ENCODE measurements around the gene NSFL1C. TPM values are rescaled to one million over a fixed set of nuclear protein-coding genes. Genes with fewer than 3 reads are reported as not detected.
A peak's percentile ranks its signal among the peaks of the same experiment; 100 is the strongest.

The NSFL1C gene
- total RNA-seq, 2 experiments from 2014 or later = 40.2 to 80.0 TPM

DNA sequence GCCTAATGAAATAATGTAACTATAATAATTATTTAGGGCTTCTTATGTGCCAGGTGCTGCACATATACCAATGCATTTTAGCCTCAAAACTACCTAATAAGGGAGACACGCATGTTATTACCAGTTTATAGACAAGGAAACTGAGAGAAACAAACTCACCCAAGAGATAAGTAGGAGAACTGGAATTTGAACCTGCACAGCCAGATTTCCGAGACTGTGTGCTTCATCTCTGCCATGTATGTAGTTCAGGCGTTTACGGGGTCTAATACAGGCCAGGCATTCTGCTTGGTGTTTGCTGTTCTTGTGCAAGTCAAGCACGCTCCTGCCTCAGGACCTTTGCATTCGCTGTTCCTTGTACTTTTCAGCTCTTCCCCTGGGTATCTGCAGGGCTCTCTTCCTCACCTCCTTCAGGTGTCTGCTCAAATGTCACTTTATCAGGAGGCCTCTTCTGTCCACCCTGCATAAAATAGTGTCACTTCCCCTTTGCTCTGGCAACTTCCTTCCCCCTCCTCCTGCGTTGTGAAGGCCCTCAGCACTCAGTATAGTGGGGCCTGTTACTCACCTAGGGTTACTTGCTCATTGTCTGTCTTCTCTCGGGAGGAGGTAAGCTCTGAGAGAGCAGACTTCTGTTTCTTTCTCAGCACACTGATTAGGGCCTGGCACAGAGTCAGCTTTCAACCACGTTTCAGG lies 6.1 kb upstream of the NSFL1C start:
- peak; percentile 23 for DNase-seq (ENCODE audit: low spot score)
- H3K79me2 ChIP-seq (ENCODE audit: insufficient read depth, low read depth, low read length) = no peaks in the 10 kb centered on the region

DNA sequence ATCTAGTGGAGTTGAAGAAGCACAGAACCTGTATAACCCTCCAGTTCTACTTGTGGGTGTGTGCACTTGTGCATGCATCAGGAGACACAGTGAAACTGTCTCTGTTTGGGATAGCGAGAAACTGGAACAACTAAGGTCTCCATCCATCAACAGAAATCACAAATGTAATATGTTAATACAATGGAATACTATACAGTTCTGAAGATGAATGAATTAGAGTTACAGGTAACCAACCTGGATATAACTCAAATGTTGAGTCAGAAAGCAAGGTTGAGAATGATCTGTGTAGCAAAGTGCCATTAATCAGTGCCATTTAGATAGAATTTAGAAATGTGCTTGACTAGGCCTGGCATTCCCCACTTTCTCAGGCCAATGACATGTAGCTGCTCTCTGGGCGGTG lies 4.6 kb upstream of the NSFL1C start:
- Histone ChIP-seq H3K9me2 (ENCODE audit: insufficient read depth, low read length) (no peaks in the 10 kb centered on the region), H3K4me1 (ENCODE audit: insufficient read depth, low read length, poor library complexity, severe bottlenecking) (peaks cover 14% of the 10 kb centered on the region), H4K20me1 (ENCODE audit: insufficient read depth, low read length) (no peaks in the 10 kb centered on the region), H3K9me3 (ENCODE audit: low read length) (no peaks in the 10 kb centered on the region), H3K4me2 (ENCODE audit: low read length) (no peak overlapping the region), H3K79me2 (ENCODE audit: insufficient read depth, low read depth, low read length) (peaks cover under 1% of the 10 kb centered on the region; the same call in 1 of the 2 replicates), H3K4me3 (ENCODE audit: low read depth, low read length, poor library complexity, severe bottlenecking) (no peak overlapping the region), H2AFZ (ENCODE audit: low read length) (no peak overlapping the region), H3K27ac (ENCODE audit: low read depth, low read length, poor library complexity, severe bottlenecking) (no peak overlapping the region), H3K36me3 (ENCODE audit: insufficient read depth, low read length) (no peaks in the 10 kb centered on the region)
- CTCF ChIA-PET (ENCODE audit: unreplicated experiment) = no interaction called here
- POLR2A ChIA-PET = interaction anchor here (0.6 kb wide), 1 partner anchor 61 kb away, joined by 3 read pairs; no protein-coding TSS in a partner anchor
- TF ChIP-seq, protein P1, sequence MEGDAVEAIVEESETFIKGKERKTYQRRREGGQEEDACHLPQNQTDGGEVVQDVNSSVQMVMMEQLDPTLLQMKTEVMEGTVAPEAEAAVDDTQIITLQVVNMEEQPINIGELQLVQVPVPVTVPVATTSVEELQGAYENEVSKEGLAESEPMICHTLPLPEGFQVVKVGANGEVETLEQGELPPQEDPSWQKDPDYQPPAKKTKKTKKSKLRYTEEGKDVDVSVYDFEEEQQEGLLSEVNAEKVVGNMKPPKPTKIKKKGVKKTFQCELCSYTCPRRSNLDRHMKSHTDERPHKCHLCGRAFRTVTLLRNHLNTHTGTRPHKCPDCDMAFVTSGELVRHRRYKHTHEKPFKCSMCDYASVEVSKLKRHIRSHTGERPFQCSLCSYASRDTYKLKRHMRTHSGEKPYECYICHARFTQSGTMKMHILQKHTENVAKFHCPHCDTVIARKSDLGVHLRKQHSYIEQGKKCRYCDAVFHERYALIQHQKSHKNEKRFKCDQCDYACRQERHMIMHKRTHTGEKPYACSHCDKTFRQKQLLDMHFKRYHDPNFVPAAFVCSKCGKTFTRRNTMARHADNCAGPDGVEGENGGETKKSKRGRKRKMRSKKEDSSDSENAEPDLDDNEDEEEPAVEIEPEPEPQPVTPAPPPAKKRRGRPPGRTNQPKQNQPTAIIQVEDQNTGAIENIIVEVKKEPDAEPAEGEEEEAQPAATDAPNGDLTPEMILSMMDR (conservative IDR thresholded peaks at IDR 0.05; ENCODE audit: low read length) = no peak
- no peak for TF ChIP-seq EZH2phosphoT487 (IDR thresholded peaks at IDR 0.05; ENCODE audit: borderline replicate concordance, low read depth, low read length)
- no peak for DNase-seq (ENCODE audit: low spot score)
- intact Hi-C loops (cut with micrococcal nuclease; ENCODE audit: unreplicated experiment) = loop anchor here (10.0 kb wide), 2 partner anchors 156 to 246 kb away; partner anchors contain the start of gene RAD21L1
- BruUV-seq (replicated peaks) = no TSS peak

More for the DNA sequence above, 6.1 kb upstream of the NSFL1C start:
- Histone ChIP-seq H3K9me3 (ENCODE audit: low read length) (no peaks in the 10 kb centered on the region), H4K20me1 (ENCODE audit: insufficient read depth, low read length) (no peaks in the 10 kb centered on the region), H2AFZ (ENCODE audit: low read length) (no peak overlapping the region), H3K4me3 (ENCODE audit: low read depth, low read length, poor library complexity, severe bottlenecking) (no peak overlapping the region), H3K36me3 (ENCODE audit: insufficient read depth, low read length) (no peaks in the 10 kb centered on the region), H3K27ac (ENCODE audit: low read depth, low read length, poor library complexity, severe bottlenecking) (no peak overlapping the region), H3K4me1 (ENCODE audit: insufficient read depth, low read length, poor library complexity, severe bottlenecking) (peaks cover 6% of the 10 kb centered on the region), H3K4me2 (ENCODE audit: low read length) (no peak overlapping the region), H3K9me2 (ENCODE audit: insufficient read depth, low read length) (no peaks in the 10 kb centered on the region)
- POLR2A ChIA-PET = interaction anchor here (0.6 kb wide), 1 partner anchor 640 kb away, joined by 3 read pairs; no protein-coding TSS in a partner anchor
- intact Hi-C loops (cut with micrococcal nuclease; ENCODE audit: unreplicated experiment) = loop anchor here (10.0 kb wide), 2 partner anchors 158 to 248 kb away; partner anchors contain the start of gene RAD21L1
- no TSS peak for BruUV-seq (replicated peaks)
- TF ChIP-seq, protein P1 (conservative IDR thresholded peaks at IDR 0.05; ENCODE audit: low read length) = no peak
- TF ChIP-seq EZH2phosphoT487 (IDR thresholded peaks at IDR 0.05; ENCODE audit: borderline replicate concordance, low read depth, low read length) = no peak
- CTCF ChIA-PET (ENCODE audit: unreplicated experiment) = interaction anchor here (1.4 kb wide), 1 partner anchor 30 kb away, joined by 6 read pairs; no protein-coding TSS in a partner anchor

Measured in OCI-LY7 (cell line).